Measurements from ENCODE around the gene AQP11. TPM values are rescaled to one million over a fixed set of nuclear protein-coding genes. Genes with fewer than 3 reads are reported as not detected.

Gene AQP11
- total RNA-seq, 2 experiments from 2014 or later, result not detected

DNA sequence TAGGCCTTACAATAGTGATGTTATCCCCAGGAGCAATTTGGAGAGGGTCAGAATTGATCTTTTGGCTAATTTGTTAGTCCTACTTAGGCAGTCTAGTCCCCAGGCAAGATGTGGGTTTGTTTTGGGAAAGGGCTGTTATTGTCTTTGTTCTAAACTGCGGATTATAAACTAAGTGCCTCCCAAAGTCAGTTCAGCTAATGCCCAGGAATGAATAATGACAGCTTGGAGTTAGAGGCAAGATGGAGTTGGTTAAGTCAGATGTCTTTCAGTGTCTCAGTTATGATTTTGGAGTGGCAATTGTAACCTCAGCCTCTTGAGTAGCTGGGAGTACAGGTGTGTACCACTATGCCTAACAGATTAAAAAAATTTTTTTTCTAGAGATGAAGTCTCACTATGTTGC lies 55.1 kb downstream of the AQP11 start:
- DNase-seq, result no peak
- H3K9me3 Mint-ChIP-seq, result peaks cover 2% of the 10 kb centered on the region
- H3K27me3 Mint-ChIP-seq, result peaks cover 19% of the 10 kb centered on the region
- H3K4me3 Mint-ChIP-seq, result no peak overlapping the region
- intact Hi-C loops (cut with DNase I, micrococcal nuclease), result no loop called here
- no peaks in the 10 kb centered on the region for H3K4me1 Mint-ChIP-seq (ENCODE audit: low read depth)
- no peak overlapping the region for H3K27ac Mint-ChIP-seq
- H3K4me1 ChIP-seq (ENCODE audit: insufficient read depth, low read length), result no peaks in the 10 kb centered on the region
- no peaks in the 10 kb centered on the region for H3K36me3 Mint-ChIP-seq (ENCODE audit: low read depth)
- no peak for ATAC-seq (ENCODE audit: poor library complexity)
- no peaks in the 10 kb centered on the region for H3K36me3 ChIP-seq (ENCODE audit: insufficient read depth, low read length)
- no peak overlapping the region for H3K4me3 ChIP-seq (ENCODE audit: low read length)
- H3K27ac ChIP-seq (ENCODE audit: low read depth in 1 of 2, low read length in 2 of 2), result no peak overlapping the region
- TF ChIP-seq, protein P1, sequence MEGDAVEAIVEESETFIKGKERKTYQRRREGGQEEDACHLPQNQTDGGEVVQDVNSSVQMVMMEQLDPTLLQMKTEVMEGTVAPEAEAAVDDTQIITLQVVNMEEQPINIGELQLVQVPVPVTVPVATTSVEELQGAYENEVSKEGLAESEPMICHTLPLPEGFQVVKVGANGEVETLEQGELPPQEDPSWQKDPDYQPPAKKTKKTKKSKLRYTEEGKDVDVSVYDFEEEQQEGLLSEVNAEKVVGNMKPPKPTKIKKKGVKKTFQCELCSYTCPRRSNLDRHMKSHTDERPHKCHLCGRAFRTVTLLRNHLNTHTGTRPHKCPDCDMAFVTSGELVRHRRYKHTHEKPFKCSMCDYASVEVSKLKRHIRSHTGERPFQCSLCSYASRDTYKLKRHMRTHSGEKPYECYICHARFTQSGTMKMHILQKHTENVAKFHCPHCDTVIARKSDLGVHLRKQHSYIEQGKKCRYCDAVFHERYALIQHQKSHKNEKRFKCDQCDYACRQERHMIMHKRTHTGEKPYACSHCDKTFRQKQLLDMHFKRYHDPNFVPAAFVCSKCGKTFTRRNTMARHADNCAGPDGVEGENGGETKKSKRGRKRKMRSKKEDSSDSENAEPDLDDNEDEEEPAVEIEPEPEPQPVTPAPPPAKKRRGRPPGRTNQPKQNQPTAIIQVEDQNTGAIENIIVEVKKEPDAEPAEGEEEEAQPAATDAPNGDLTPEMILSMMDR (IDR thresholded peaks at IDR 0.05), result no peak
- POLR2A ChIA-PET, result no interaction called here
- CTCF ChIA-PET, result no interaction called here
- H3K27me3 ChIP-seq (ENCODE audit: control insufficient read depth in 1 of 2, insufficient read depth in 2 of 2, low read length in 2 of 2), result peaks cover 0 to 2% of the 10 kb centered on the region in 2 experiments
- H3K9me3 ChIP-seq (ENCODE audit: control insufficient read depth in 1 of 2, insufficient read depth in 1 of 2, low read length in 2 of 2), result no peaks in the 10 kb centered on the region

DNA sequence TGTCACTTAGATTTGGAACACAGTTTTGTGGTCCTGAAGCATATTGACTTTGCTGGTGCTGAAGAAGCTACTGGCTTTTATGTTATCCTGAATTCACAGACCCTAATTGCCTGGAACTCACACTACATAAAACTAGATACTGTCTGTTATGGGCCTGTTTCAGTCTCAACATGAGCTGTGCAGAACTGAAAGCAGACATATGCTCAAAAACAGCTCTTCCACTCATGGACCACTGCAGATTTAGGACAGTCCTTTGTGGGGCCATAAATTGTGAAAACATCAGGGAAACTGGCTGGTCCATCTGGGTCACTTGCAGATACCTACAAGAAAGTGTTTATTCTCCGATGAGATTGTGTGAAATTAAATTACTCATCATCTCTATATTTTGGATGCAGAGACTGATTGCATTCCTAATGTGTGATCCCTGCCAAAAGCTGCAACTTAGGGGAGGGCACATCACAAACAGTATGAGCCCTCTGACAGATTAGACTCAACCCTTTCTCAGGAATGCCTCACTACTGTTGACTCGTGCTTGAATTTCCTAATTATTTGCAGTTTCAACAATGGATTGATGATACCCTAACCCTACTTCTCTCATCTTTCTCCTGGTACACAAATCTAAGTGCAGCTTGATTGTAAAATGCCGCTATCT lies 58.0 kb downstream of the AQP11 start:
- POLR2A ChIA-PET, result no interaction called here
- CTCF ChIA-PET, result interaction anchor here (0.9 kb wide), 1 partner anchor 19 kb away, joined by 3 read pairs; no protein-coding TSS in a partner anchor

DNA sequence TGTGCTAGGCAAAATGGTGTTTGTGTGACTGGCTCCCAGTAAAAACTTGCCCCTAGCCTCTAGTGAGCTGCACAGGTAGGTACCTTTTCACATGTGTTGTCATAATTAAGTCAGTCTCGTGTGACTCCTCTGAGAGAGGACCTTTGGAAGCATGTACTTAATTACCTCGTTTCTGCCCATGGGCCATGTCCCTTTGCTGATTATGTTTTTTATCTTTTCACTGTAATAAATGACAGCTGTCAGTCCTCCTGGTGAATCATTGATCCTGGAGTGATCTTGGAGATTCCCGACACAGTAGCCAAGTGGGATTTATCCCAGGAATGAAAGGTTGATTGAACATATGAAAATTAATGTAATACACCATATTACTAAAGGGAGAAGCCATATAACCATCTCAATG lies 60.4 kb downstream of the AQP11 start:
- Mint-ChIP-seq H3K36me3 (ENCODE audit: low read depth) (no peaks in the 10 kb centered on the region), H3K4me3 (no peak overlapping the region), H3K27ac (no peak overlapping the region), H3K27me3 (peaks cover 21% of the 10 kb centered on the region), H3K9me3 (no peaks in the 10 kb centered on the region), H3K4me1 (ENCODE audit: low read depth) (no peaks in the 10 kb centered on the region)
- H3K4me3 ChIP-seq (ENCODE audit: low read length), result no peak overlapping the region
- ChIA-PET CTCF (interaction anchor here (0.8 kb wide), 1 partner anchor 11 kb away, joined by 3 read pairs; no protein-coding TSS in a partner anchor), POLR2A (no interaction called here)
- intact Hi-C loops (cut with DNase I, micrococcal nuclease), result no loop called here
- H3K27me3 ChIP-seq (ENCODE audit: control insufficient read depth in 1 of 2, insufficient read depth in 2 of 2, low read length in 2 of 2), result no peaks in the 10 kb centered on the region
- no peak for ATAC-seq (ENCODE audit: poor library complexity)
- H3K36me3 ChIP-seq (ENCODE audit: insufficient read depth, low read length), result no peaks in the 10 kb centered on the region
- no peaks in the 10 kb centered on the region for H3K4me1 ChIP-seq (ENCODE audit: insufficient read depth, low read length)
- H3K9me3 ChIP-seq (ENCODE audit: control insufficient read depth in 1 of 2, insufficient read depth in 1 of 2, low read length in 2 of 2), result no peaks in the 10 kb centered on the region
- TF ChIP-seq, protein P1 (IDR thresholded peaks at IDR 0.05), result no peak
- DNase-seq, result no peak
- no peak overlapping the region for H3K27ac ChIP-seq (ENCODE audit: low read depth in 1 of 2, low read length in 2 of 2)

More for the DNA sequence above, 58.0 kb downstream of the AQP11 start:
- ATAC-seq (ENCODE audit: poor library complexity) (no peak), DNase-seq (no peak)
- Histone ChIP-seq H3K4me3 (ENCODE audit: low read length) (no peak overlapping the region), H3K27ac (ENCODE audit: low read depth in 1 of 2, low read length in 2 of 2) (no peak overlapping the region), H3K4me1 (ENCODE audit: insufficient read depth, low read length) (no peaks in the 10 kb centered on the region), H3K36me3 (ENCODE audit: insufficient read depth, low read length) (no peaks in the 10 kb centered on the region), H3K9me3 (ENCODE audit: control insufficient read depth in 1 of 2, insufficient read depth in 1 of 2, low read length in 2 of 2) (no peaks in the 10 kb centered on the region), H3K27me3 (ENCODE audit: control insufficient read depth in 1 of 2, insufficient read depth in 2 of 2, low read length in 2 of 2) (no peaks in the 10 kb centered on the region)
- intact Hi-C loops (cut with DNase I, micrococcal nuclease), result no loop called here
- peaks cover 26% of the 10 kb centered on the region for H3K27me3 Mint-ChIP-seq
- no peaks in the 10 kb centered on the region for H3K4me1 Mint-ChIP-seq (ENCODE audit: low read depth)
- no peaks in the 10 kb centered on the region for H3K36me3 Mint-ChIP-seq (ENCODE audit: low read depth)
- TF ChIP-seq, protein P1 (IDR thresholded peaks at IDR 0.05), result no peak
- no peak overlapping the region for H3K27ac Mint-ChIP-seq
- H3K9me3 Mint-ChIP-seq, result no peaks in the 10 kb centered on the region
- H3K4me3 Mint-ChIP-seq, result no peak overlapping the region

All from CD4-positive, alpha-beta T cell (primary cell).